B cell (primary cell): ENCODE results near the gene BRIP1. TPM values are rescaled to one million over a fixed set of nuclear protein-coding genes. Genes with fewer than 3 reads are reported as not detected.

ENCODE experiments used
- ATAC-seq: fragments of 200-7000 bp; cut with Tn5 transposase; one replicate; pipeline ENCODE4 v1.10.0; 2021; ENCODE audit warnings: low read depth, mild to moderate bottlenecking, moderate number of reproducible peaks, moderate library complexity
- CTCF ChIA-PET: fragments of 350-600 bp; sonication (Branson Sonifier 250); formaldehyde crosslinking; loops from one replicate; lab custom pipeline; 2021; ENCODE audit warnings: antibody characterized with exemption, inconsistent platforms; lab: Charles Lee
- POLR2A ChIA-PET: fragments of 350-600 bp; sonication (Branson Sonifier 250); formaldehyde crosslinking; loops from one replicate; lab custom pipeline; 2021; ENCODE audit warnings: antibody characterized with exemption; lab: Charles Lee
- DNase-seq: peaks from one replicate; pipeline ENCODE4 v3.0.0; 2013
- H2AFZ ChIP-seq: 2 replicates; pipeline ENCODE4 v1.6.1; 2012; ENCODE audit warnings: mild to moderate bottlenecking, low read depth, low read length; ENCODE audit not compliant: insufficient read depth, poor library complexity, severe bottlenecking
- H3K27ac ChIP-seq, 2 donors: 1 replicate in 1 of 2; 2 replicates in 1 of 2; pipeline ENCODE4 v1.5.1; 2012 to 2013; ENCODE audit warnings: low read length in 2 of 2, mild to moderate bottlenecking in 2 of 2, moderate library complexity in 1 of 2
- H3K27me3 ChIP-seq, 4 experiments: fragments of 200-600 bp in 1 of 4; sonication (generic) in 1 of 4; replicated peaks in 1 of 4; 1 replicate in 2 of 4; 2 replicates in 2 of 4; pipeline versions ENCODE4 v1.6.1 to v1.7.0; 2013 to 2016; ENCODE audit warnings: low read length in 3 of 4, mild to moderate bottlenecking in 2 of 4, mixed read lengths in 1 of 4, moderate library complexity in 1 of 4; ENCODE audit not compliant: insufficient read depth in 4 of 4, control insufficient read depth in 3 of 4; ENCODE audit errors: control extremely low read depth in 1 of 4
- H3K36me3 ChIP-seq, 2 experiments: replicated peaks in 1 of 2; 1 replicate in 1 of 2; 2 replicates in 1 of 2; pipeline versions ENCODE4 v1.6.1 to v1.7.1; 2013; ENCODE audit warnings: low read length in 1 of 2; ENCODE audit not compliant: insufficient read depth in 2 of 2, control insufficient read depth in 1 of 2; ENCODE audit errors: control extremely low read depth in 1 of 2, extremely low read depth in 1 of 2
- H3K4me1 ChIP-seq, 2 donors: fragments of 200-600 bp in 1 of 2; sonication (generic) in 1 of 2; 1 replicate in 1 of 2; 2 replicates in 1 of 2; pipeline versions ENCODE4 v1.5.1 to v1.6.1; 2013 to 2017; ENCODE audit warnings: low read length in 2 of 2; ENCODE audit not compliant: control insufficient read depth in 2 of 2, insufficient read depth in 2 of 2
- H3K4me2 ChIP-seq: replicated peaks from 2 replicates; pipeline ENCODE3; 2012; ENCODE audit warnings: mild to moderate bottlenecking, low read depth, low read length; ENCODE audit not compliant: poor library complexity, severe bottlenecking
- H3K4me3 ChIP-seq, 5 experiments: fragments of 200-600 bp in 1 of 5; sonication (generic) in 1 of 5; 1 replicate in 3 of 5; 2 replicates in 2 of 5; pipeline versions ENCODE4 v1.5.1 to v1.7.0; 2011 to 2016; ENCODE audit warnings: low read length in 4 of 5, mild to moderate bottlenecking in 4 of 5, low read depth in 2 of 5, control low read depth in 1 of 5, moderate library complexity in 1 of 5; ENCODE audit not compliant: insufficient read depth in 1 of 5; ENCODE audit errors: control extremely low read depth in 1 of 5, extremely low read depth in 1 of 5
- H3K79me2 ChIP-seq: fragments of 200-600 bp; sonication (generic); one replicate; pipeline ENCODE4 v1.6.0; 2016; ENCODE audit warnings: low read length; ENCODE audit not compliant: control insufficient read depth, insufficient read depth
- H3K9ac ChIP-seq: fragments of 200-600 bp; sonication (generic); 2 replicates; pipeline ENCODE4 v1.6.1; 2017; ENCODE audit warnings: mild to moderate bottlenecking, low read length, moderate library complexity
- H3K9me3 ChIP-seq, 3 donors: one replicate each; pipeline versions ENCODE4 v1.6.1 to v1.7.1; 2013; ENCODE audit warnings: low read length in 2 of 3; ENCODE audit not compliant: control insufficient read depth in 2 of 3, insufficient read depth in 1 of 3; ENCODE audit errors: control extremely low read depth in 1 of 3
- H4K20me1 ChIP-seq: 2 replicates; pipeline ENCODE4 v1.6.0; 2012; ENCODE audit warnings: mild to moderate bottlenecking, low read length; ENCODE audit not compliant: insufficient read depth, control insufficient read depth, poor library complexity, severe bottlenecking
- H3K27ac Mint-ChIP-seq: one replicate; pipeline ENCODE4 v1.8.0; 2021; ENCODE audit warnings: mixed read lengths
- H3K27me3 Mint-ChIP-seq: one replicate; pipeline ENCODE4 v1.8.0; 2021; ENCODE audit warnings: mixed read lengths
- H3K4me1 Mint-ChIP-seq: one replicate; pipeline ENCODE4 v1.8.0; 2021; ENCODE audit warnings: mixed read lengths
- H3K4me3 Mint-ChIP-seq: one replicate; pipeline ENCODE4 v1.8.0; 2021; ENCODE audit warnings: mixed read lengths
- H3K9me3 Mint-ChIP-seq: one replicate; pipeline ENCODE4 v1.8.0; 2022; ENCODE audit warnings: mixed read lengths; ENCODE audit not compliant: insufficient read depth
- EZH2 ChIP-seq: IDR thresholded peaks from 2 replicates; pipeline ENCODE4 v1.6.1; 2012; ENCODE audit warnings: borderline replicate concordance, low read depth, mild to moderate bottlenecking, moderate library complexity, low read length; ENCODE audit not compliant: insufficient read depth, poor library complexity, severe bottlenecking
- WGBS: methylation state at CpG from one replicate; pipeline ENCODE4 v1.1.5; 2013; ENCODE audit warnings: missing lambda C conversion rate; ENCODE audit not compliant: insufficient coverage; 5-methylcytosine and 5-hydroxymethylcytosine counted together
- intact Hi-C: fragments of 100-400 bp; cut with micrococcal nuclease; formaldehyde crosslinking; loops from one replicate; pipeline ENCODE4 v1.10.0; 2022
- polyA plus RNA-seq: library from polyadenylated mRNA; depleted of rRNA; stranded (reverse); fragments of >200 nt; gene quantifications from 2 replicates; pipeline ENCODE4 v1.2.3, GENCODE V29; 2012
- total RNA-seq, 2 donors: library from RNA; stranded (reverse); fragments of 120-200 nt in 1 of 2; gene quantifications; 1 replicate in 1 of 2; 2 replicates in 1 of 2; pipeline versions ENCODE4 v1.2.3 to v1.2.4, GENCODE V29; 2013 to 2022
- TF ChIP-seq, protein P1 (sequence below): fragments of 200-600 bp; IDR thresholded peaks from one replicate; pipeline ENCODE4 v1.8.0; 2022; ENCODE audit warnings: antibody characterized with exemption, mild to moderate bottlenecking

The BRIP1 gene
- total and polyA plus RNA-seq, 2 donors (not counting 1 experiment from before 2014, with no cell fraction given) = 0.89 to 2.4 TPM

DNA sequence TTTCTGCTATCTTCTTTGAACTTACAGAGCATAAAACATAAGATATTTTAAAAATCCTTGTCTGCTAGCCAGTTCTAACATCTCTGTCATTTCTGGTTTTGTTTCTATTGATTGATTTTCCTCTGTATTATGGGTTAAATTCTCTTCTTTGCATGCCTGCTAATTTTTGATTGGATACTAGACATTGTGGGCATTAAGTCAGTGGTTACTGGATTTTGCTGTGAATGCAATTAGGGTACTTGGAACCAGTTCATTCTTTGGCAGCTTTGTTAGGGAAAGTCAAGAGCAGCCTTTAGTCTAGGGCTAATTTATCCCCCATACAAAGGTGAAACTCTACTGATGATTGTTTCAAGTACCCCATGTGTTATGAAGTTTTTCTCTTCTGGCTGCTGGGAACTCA, 145.3 kb downstream of the BRIP1 start:
- no peak for TF ChIP-seq EZH2
- TF ChIP-seq, protein P1, sequence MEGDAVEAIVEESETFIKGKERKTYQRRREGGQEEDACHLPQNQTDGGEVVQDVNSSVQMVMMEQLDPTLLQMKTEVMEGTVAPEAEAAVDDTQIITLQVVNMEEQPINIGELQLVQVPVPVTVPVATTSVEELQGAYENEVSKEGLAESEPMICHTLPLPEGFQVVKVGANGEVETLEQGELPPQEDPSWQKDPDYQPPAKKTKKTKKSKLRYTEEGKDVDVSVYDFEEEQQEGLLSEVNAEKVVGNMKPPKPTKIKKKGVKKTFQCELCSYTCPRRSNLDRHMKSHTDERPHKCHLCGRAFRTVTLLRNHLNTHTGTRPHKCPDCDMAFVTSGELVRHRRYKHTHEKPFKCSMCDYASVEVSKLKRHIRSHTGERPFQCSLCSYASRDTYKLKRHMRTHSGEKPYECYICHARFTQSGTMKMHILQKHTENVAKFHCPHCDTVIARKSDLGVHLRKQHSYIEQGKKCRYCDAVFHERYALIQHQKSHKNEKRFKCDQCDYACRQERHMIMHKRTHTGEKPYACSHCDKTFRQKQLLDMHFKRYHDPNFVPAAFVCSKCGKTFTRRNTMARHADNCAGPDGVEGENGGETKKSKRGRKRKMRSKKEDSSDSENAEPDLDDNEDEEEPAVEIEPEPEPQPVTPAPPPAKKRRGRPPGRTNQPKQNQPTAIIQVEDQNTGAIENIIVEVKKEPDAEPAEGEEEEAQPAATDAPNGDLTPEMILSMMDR = no peak
- Histone ChIP-seq H3K27me3 (no peaks in the 10 kb centered on the region), H3K4me3 (no peak overlapping the region), H3K27ac (no peak overlapping the region), H3K79me2 (no peaks in the 10 kb centered on the region), H3K36me3 (no peaks in the 10 kb centered on the region), H4K20me1 (no peaks in the 10 kb centered on the region), H2AFZ (no peak overlapping the region), H3K4me1 (no peaks in the 10 kb centered on the region), H3K9ac (no peak overlapping the region), H3K9me3 (peaks cover 3 to 9% (median 5%) of the 10 kb centered on the region in 3 donors), H3K4me2 (no peak overlapping the region)
- ATAC-seq = no peak
- POLR2A ChIA-PET = no interaction called here
- H3K27me3 Mint-ChIP-seq = no peaks in the 10 kb centered on the region
- DNase-seq = no peak
- H3K4me3 Mint-ChIP-seq = no peak overlapping the region
- CTCF ChIA-PET = no interaction called here
- H3K27ac Mint-ChIP-seq = no peak overlapping the region
- peaks cover 10% of the 10 kb centered on the region for H3K9me3 Mint-ChIP-seq
- no peaks in the 10 kb centered on the region for H3K4me1 Mint-ChIP-seq
- intact Hi-C loops = no loop called here

DNA sequence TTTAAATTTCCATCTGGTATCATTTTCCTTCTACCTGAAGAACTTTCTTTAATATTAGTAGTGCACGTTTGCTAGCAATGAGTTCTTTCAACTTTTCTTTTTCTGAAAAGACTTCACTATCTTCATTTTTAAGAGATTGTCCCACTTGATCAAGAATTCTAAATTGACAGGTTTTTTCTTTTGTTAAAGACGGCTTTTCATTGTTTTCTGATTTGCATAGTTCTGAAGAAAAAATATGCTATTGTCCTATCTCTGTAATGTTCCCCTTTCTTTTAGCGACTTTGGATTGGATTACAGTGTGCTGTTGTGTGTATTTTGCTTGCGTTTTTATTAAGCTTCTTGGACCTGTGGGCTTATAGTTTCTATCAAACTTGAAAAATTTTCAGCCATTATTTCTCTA, 146.0 kb downstream of the BRIP1 start:
- WGBS = no CpG with 5 or more reads among the region's 4 CpGs
- H3K27me3 ChIP-seq = no peaks in the 10 kb centered on the region
- no peak overlapping the region for H3K4me3 ChIP-seq
- no peaks in the 10 kb centered on the region for H3K4me1 ChIP-seq
- H3K9me3 ChIP-seq = peaks cover 3 to 9% (median 5%) of the 10 kb centered on the region in 3 donors
- ATAC-seq (no peak), DNase-seq (no peak)
- ChIA-PET POLR2A (no interaction called here), CTCF (no interaction called here)
- no peak overlapping the region for H3K4me3 Mint-ChIP-seq
- no peaks in the 10 kb centered on the region for H3K36me3 ChIP-seq
- H3K27ac Mint-ChIP-seq = no peak overlapping the region
- no peak overlapping the region for H2AFZ ChIP-seq
- no peaks in the 10 kb centered on the region for H4K20me1 ChIP-seq
- TF ChIP-seq, protein P1 = no peak
- no peak for TF ChIP-seq EZH2
- no peak overlapping the region for H3K9ac ChIP-seq
- no peak overlapping the region for H3K27ac ChIP-seq
- peaks cover 10% of the 10 kb centered on the region for H3K9me3 Mint-ChIP-seq
- H3K4me2 ChIP-seq = no peak overlapping the region
- intact Hi-C loops = no loop called here
- H3K79me2 ChIP-seq = no peaks in the 10 kb centered on the region
- H3K27me3 Mint-ChIP-seq = no peaks in the 10 kb centered on the region
- no peaks in the 10 kb centered on the region for H3K4me1 Mint-ChIP-seq
